Measurements from ENCODE around the gene SLC23A2.

Gene SLC23A2

GRCh38 chr20:4844751-4845465 is 156.4 kb downstream of the SLC23A2 start:
- no peak for DNase-seq (ENCODE audit: low read depth)

DNA sequence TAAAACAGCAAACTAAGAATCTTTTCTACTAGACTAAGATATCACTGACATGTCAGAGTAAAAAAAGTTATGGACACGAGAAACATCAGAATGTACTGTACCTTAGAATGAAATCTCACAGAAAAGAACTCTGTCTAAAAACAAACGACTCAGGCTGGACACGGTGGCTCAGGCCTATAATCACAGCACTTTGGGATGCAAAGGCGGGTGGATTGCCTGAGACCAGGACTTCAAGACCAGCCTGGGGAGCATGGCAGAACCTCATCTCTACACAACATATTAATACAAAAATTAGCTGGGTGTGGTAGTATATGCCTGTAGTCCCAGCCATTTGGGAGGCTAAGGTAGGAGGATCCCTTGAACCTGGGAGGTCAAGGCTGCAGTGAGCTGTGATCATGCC is 157.0 kb downstream of the SLC23A2 start:
- DNase-seq (ENCODE audit: low read depth): no peak

DNA sequence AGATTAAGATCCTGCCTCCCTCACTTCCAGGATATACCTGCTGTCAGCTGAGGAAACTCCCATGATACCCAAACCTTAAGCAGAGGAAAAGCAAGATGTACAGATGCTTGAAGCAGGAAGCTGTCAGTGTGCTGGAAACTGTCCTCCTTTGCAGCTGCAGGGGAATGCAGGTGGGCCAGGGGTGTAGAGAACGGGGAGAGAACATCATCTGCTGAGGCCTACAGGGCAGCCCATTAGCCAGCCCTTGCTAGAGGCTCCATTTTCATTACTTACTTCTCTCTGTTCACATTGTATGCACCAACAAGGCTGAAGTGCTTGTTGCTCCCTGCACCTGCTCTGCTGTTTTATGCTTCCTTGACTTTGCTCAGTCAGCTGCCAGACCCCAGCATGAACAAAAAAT is 160.5 kb downstream of the SLC23A2 start:
- DNase-seq (ENCODE audit: low read depth): no peak

GRCh38 chr20:4838526-4838925 is 162.8 kb downstream of the SLC23A2 start:
- no peak for DNase-seq (ENCODE audit: low read depth)

- no peak for DNase-seq (ENCODE audit: low read depth)
These were observed 163.6 kb downstream of the SLC23A2 start for GRCh38 chr20:4837760-4838159.

DNA sequence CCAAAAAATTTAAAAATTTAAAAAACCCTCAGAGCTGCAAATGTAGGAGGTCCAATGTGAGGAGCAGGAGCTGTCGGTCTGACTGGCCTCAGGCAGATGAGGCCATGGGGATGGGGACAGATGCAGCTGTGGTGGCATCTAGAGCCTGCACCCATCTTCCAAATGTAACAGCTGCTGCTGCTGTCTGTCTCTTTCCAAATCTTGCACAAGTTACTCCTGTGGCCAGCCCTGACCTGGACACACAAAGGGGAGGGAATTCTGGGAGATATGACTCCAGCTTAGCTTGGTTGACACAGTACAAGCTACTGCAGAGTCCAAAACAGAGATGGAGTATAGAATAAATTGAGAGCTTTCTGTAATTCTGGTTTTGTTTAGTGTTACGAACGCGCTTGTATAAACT is 164.4 kb downstream of the SLC23A2 start:
- DNase-seq (ENCODE audit: low read depth): no peak

DNA sequence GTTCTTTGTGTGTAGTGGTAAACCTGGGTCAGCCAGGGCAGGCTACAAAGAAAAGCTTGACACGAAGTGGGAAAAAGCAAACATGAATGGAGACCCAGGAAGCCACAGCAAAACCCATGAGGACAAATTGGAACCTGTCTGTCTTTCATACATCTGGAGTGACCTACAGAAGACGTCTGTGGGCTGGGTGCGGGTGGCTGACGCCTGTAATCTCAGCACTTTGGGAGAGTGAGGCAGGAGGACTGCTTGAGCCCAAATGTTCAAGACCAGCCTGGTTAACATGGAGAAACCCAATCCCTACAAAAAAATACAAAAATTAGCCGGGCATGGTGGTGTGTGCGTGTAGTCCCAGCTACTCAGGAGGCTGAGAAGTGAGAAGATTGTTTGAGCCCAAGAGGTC is 164.8 kb downstream of the SLC23A2 start:
- DNase-seq (ENCODE audit: low read depth): no peak

- no peak for DNase-seq (ENCODE audit: low read depth)
These were observed 165.8 kb downstream of the SLC23A2 start for GRCh38 chr20:4835244-4836177.

DNA sequence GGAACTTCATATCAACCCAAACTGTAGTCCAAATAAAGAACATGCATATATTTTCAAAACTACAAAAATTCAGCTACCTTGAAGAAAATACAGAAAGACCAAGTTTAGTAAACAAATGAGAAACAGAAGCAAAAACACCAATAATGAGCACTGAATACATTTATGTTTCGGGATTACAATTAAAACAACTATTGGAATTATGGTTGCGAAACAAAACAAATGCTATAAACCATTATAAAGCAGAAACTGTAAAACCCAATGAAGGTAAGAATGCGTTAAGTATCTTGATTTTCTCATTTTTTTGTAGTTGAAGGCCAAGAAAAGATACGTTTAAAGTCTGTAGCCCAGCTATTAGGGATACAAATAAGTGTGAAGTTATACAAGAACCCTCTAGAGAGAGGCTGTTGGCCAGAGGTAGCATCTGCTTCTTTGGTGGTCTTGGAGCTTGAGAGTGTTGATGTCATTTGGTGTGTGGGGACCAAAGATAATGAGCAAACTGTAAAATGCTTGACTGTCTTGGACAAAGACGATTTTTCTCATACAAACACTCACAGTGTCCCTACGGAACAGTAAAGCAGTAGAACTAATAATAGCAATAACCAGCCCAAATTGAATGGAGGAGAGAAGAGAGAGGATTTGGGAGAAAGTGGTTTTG is 168.1 kb downstream of the SLC23A2 start:
- DNase-seq (ENCODE audit: low read depth): no peak

DNA sequence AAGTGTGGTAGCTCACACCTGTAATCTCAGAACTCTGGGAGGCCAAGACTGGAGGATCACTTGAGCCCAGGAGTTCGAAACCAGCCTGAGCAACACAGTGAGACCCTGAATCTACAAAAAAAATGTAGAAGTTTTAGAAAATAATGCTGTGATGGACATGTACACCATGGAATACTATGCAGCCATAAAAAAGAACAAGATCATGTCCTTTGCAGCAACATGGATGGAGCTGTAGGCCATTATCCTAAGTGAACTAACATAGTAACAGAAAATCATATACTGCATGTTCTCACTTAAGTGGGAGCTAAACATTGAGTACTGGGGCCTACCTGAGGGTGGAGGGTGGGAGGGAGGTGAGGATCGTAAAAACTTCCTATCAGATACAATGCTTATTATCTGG is 168.8 kb downstream of the SLC23A2 start:
- DNase-seq (ENCODE audit: low read depth): no peak

GRCh38 chr20:4830696-4831095 is 170.6 kb downstream of the SLC23A2 start:
- no peak for DNase-seq (ENCODE audit: low read depth)

GRCh38 chr20:4830259-4830658 is 171.1 kb downstream of the SLC23A2 start:
- no peak for DNase-seq (ENCODE audit: low read depth)

GRCh38 chr20:4829514-4830215 is 171.6 kb downstream of the SLC23A2 start:
- no peak for DNase-seq (ENCODE audit: low read depth)

DNA sequence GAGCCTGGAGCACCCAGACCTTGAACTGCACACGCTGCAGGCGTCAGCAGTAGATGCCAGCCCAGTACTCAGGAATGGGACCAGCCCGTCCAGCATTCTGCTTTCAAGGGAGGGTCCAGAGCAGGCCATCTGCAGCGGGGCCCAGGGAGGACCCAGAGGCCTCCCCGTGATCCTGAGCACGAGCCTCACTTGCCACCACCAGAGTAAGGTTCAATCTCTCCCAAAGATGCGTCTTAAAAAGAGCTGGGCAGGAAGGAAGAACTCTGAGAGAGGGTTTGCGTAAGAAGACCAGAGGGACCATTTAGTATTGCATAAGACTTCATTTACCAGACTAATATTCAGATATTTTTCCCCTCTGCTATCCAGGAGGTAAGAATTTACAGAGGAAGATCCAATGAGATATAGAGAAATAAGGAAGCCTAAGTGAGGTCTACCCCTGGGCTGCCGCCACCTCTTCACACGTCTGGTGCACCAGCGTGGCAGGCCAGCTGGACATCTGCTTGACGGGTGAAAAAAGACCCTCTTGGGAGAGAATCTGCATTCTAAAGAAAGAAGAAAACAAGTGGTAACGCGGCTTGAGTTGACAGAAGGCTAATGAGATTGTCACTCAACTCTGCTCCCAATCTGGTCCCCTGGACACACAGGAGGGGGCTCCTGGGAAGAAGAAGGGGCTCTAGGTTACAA is 172.3 kb downstream of the SLC23A2 start:
- DNase-seq (ENCODE audit: low read depth): no peak

DNA sequence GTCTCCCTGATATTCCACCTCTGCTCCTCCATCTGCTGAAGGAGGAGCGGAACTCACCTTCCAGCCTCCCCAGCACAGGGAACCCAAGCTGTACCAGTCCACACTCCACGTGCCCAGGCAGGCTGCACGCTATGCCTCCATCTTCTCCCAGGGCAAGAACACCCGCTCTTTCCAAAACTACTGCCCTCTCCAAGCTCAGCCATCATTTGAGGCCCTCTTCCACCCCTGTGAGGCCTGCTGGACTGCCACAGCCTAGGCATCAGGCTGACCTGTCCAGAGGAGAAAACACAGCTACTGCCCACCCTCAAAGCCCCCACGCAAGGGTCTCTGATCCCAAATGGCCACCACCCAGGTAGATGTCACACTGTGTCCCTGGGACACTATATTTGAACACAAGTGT is 179.7 kb downstream of the SLC23A2 start:
- DNase-seq (ENCODE audit: low read depth): no peak

DNA sequence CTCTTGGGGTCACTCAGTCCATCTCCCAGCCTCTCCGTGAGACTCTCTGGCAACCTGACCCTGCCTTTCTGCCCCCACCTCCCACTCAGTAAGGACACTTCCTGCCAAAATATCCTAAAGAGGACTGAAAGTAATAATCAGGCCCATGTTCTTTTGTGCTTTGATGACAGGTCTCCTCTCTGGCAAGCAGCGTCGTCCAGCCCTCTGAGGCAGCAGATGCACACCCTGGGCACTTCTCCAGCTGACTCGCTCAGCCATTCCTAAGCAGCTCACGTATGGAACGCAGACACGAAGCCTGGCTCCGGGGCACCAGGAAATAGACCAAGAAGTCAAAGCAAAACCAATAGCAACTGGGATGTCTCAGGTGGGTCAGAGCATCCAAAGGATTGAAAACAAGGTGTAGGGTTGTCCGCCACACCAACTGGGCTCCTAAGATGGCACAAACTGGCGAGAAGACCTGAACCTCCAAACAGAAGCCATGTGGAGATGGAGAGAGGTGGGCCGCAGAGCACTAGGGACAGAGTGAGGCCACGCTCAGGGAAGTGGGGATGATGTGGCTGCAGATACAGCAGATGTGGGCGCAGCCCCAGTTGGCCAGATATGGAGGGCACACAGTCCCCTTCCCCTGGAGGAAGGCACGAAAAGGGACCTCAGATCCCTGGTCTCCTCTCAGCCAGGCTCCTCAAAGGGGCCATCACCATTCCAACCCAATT is 180.3 kb downstream of the SLC23A2 start:
- DNase-seq (ENCODE audit: low read depth): no peak

DNA sequence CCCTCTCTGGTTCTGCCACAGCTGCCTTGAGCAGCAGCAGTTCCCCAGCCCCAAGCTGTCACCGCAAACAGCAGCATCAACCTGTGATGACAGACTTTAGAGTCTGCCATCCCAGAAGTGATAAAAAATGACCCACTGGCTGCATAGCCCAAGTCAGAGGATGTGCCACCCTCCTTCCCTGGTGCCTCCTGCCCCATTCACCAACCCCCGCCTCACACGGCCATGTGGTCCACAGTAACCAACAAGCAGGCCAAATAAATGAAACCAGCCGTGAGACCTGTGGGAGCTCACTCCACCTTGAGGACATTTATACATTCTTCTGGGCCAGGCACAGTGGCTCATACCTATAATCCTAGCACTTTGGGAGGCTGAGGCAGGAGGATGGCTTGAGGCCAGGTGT is 181.4 kb downstream of the SLC23A2 start:
- DNase-seq (ENCODE audit: low read depth): no peak

- no peak for DNase-seq (ENCODE audit: low read depth)
These were observed 184.1 kb downstream of the SLC23A2 start for GRCh38 chr20:4817230-4817671.

DNA sequence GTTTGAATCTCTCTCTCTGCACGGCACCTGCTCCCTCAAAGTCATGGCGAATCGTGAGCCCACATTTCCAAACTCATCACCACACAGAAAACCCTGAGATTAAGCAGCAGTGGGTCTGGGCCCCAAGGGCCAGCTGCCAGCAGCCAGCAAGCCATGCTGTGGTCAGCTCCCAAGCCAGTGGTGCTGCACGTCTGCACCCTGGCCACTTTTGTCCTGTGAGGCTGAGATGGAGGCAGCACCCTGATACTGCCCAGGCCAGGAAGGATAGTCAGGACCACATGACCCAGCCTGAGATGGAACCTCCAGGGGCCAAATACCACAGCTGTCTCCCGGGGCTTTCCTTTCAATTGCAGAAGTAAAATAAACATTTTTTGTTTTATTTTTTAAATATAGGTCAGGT is 185.7 kb downstream of the SLC23A2 start:
- no peak for DNase-seq (ENCODE audit: low read depth)

DNA sequence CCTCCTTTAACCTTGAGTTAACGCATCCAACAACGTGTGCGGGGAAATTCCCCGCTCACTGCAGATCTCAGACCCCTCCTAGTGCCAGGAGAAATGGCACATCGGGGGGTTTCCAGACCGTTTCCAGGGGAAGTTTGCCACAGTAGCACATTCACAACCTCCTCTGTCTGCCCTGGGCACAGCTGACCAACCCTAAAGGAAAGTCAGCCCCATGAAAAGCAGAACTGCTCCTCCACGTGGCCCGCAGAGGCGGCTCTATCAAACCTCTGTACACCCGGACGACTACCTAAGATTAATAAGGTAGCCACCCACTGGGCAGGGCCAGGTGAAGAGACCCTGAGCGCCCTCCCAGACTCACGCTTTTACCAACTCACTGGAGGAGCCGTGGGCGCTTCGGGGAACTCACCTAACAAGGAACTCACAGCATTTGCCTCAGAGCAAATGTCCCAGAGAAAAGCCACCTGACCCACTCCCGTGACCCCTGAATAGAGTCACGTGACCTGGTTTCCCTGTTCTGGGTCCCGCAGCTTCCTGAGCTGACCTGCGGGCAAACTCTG is 186.5 kb downstream of the SLC23A2 start:
- no peak for DNase-seq (ENCODE audit: low read depth)
